GM12873 (cell line): ENCODE measurements around the gene RIC8A.
A peak's percentile ranks its signal among the peaks of the same experiment; 100 is the strongest.
"Not testable (repeated sequence)": the region's sequence is repeated elsewhere in the genome, so short reads cannot be mapped to it uniquely, and the experiment has no call there.

Experiments used
- TF ChIP-seq, protein P1 (sequence below): IDR thresholded peaks from 2 replicates; pipeline ENCODE4 v1.5.1; 2012; ENCODE audit warnings: low read depth, mild to moderate bottlenecking, moderate library complexity, low read length, control low read depth; ENCODE audit not compliant: insufficient read depth; ENCODE audit errors: missing control alignments

The RIC8A gene

DNA sequence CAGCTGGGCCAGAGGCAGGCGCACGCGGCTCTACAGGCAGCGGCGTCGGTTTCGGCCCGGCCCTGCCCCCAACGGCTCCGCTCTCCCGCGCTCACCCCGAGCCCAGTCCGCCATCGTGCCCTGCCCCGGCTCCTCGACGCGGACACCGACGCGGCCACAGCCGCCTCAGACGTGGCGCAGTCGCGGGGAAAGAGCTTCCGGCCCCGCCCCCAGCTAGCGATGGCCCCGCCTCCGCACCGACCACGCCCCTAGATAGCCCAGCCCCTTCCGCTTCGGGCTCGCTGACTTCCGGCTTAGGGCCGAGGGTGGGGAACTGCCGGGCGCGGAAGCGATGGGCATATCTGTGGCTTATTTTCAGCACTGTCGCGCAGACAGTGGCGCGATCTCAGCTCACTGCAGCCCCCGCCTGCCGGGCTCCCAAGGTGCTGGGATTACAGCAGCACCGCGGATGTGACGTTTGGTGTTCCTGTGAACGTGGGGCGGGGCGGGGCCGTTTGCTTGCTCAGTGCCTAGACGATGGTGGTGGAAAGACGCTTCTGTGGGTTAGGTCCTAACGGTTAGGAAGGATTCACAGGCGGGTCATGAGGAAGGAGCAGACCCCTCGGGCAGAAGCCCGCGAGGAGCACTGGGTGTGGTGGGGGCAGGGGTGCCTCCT is at the start of gene RIC8A, which contains the start of gene BET1L:
RIC8A (plus strand) TSS at position 501 of the 655 bp plus-strand sequence. CDS start 1,147 bp downstream, outside the sequence.
BET1L (minus strand) TSS at position 192 of the 655 bp plus-strand sequence; CDS start at position 114, 78 bp downstream.
- TF ChIP-seq, protein P1, sequence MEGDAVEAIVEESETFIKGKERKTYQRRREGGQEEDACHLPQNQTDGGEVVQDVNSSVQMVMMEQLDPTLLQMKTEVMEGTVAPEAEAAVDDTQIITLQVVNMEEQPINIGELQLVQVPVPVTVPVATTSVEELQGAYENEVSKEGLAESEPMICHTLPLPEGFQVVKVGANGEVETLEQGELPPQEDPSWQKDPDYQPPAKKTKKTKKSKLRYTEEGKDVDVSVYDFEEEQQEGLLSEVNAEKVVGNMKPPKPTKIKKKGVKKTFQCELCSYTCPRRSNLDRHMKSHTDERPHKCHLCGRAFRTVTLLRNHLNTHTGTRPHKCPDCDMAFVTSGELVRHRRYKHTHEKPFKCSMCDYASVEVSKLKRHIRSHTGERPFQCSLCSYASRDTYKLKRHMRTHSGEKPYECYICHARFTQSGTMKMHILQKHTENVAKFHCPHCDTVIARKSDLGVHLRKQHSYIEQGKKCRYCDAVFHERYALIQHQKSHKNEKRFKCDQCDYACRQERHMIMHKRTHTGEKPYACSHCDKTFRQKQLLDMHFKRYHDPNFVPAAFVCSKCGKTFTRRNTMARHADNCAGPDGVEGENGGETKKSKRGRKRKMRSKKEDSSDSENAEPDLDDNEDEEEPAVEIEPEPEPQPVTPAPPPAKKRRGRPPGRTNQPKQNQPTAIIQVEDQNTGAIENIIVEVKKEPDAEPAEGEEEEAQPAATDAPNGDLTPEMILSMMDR, result no peak

DNA sequence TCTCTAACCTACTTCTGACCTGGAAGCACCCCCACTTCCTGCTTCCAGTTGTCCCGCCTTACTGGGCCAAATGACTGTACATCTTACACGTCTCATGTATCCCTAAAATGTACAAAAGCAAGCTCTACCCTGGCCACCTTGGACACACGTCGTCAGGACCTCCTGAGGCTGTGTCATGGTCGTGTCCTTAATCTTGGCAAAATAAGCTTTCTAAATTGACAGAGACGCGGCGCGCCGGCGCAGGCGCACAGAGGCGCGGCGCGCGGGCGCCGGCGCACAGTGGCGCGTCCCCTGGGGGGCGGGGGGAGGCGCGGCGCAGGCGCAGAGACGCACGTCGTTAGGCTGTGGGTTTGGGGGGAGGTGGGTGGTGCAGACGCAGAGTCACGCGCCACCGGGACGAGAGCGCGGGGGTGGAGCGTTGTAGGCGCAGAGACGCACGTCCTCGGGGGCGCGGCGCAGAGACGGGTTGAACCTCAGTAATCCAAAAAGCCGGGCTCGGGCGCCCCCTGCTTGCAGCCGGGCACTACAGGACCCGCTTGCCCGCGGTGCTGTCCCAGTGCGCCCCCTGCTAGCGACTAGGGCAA is 18.2 kb upstream of the RIC8A start:
- TF ChIP-seq, protein P1, result peak; percentile 25

DNA sequence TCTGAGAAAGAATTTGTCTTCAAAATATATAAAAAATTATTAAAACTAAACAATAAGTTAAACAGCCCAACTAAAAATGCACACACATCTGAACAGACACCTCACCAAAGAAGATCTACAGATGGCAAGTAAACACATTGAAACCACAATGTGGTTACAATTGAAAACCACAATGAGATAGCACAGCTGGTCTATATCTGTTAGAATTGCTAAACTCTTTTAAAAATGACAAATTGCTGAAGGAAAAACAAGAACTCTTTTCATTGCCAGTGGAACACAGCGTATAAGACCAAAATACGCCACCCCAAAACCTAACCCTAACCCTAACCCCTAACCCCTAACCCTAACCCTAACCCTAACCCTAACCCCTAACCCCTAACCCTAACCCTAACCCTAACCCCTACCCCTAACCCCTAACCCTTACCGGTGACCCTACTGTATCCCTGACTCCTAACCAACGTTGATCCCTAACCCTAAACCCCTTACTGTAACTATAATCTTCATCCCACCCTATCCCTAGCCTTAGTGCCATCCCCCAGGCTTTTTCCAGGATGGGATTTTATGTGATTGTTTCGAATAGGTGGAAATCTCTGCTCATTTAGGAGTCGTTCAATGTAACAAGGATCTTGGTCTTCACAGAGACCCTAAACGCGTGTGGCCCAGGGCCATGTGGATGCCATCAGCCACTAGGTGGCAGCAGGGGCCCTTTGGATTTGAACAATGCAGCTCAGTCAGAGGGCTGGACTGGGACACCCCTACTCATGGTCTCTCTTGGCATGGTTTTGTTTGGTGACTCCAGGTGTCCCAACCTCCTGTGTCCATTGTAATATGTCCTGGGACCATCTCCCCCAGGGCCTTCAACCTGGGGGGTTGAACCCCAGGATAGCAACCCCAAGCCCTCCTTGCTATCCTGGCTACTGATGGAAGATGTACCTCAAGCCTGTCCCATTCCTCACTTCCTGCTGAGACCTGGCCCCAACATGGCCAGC is 15.7 kb upstream of the RIC8A start:
- TF ChIP-seq, protein P1, result peak; percentile 47

DNA sequence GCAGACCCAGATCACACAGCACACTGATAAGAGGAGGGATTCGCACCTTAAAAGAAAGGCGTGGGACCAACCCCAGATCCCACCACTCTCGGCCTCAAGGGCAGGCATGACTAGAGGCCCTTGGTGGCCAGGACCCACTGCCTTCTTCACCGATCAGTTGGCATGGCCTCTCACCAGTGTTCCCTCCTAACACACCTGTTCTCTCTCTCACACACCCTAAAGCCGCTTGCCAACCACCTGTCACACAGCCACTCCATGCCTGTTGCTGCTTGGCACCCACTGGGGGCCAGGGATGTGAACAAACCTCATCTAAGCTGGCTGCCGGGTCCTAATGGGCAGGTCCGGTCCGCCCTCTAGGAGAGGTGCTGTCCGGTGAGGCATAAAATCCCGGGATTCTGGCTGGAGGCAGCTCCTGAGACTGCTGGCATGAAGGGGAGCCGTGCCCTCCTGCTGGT is 14.8 kb upstream of the RIC8A start, which contains the start of gene SCGB1C1:
SCGB1C1 (plus strand) TSS at position 405 of the 455 bp plus-strand sequence; CDS start at position 427, 22 bp downstream.
- TF ChIP-seq, protein P1, result not testable (repeated sequence)

DNA sequence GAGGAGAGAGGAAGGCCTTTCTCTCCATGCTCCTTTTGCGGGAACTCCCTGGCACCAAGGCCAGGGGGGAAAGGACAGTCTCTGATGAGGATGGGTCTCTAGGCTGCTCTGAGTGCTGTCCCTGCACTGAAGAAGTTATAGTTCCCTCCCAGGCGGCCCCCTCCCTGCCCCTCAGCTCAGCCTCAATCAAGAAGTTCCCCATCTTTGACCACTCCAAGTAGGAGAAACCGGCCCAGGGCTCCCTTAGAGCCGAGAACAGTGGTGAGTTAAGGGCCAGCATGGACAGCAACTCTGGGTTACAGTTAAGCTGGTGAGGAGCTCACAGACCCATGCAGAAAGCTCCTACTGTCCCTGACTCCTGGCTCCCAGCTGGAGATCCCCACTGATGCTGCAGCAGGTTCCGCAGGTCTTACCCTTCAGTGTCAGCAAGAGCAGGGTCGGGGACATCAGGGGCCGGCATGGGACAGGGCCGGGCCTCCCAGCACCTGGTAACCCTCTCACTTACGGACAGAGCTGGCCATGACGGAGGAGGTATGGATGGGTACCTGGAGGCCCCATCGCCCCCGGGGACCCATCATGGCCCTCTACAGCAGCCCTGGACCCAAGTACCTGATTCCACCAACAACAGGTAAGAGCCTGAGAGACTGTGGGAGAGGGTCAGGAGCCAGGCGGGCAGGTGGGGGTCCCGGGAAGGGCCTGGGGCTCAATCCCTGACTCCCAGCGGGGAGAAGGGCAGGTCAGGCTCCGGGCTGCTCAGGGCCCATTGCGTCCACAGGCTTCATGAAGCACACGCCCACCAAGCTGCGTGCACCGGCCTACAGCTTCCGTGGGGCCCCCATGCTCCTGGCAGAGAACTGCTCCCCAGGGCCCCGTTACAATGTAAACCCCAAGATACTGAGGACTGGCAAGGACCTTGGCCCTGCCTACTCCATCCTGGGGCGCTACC is 10.4 kb upstream of the RIC8A start:
- TF ChIP-seq, protein P1, result no peak

DNA sequence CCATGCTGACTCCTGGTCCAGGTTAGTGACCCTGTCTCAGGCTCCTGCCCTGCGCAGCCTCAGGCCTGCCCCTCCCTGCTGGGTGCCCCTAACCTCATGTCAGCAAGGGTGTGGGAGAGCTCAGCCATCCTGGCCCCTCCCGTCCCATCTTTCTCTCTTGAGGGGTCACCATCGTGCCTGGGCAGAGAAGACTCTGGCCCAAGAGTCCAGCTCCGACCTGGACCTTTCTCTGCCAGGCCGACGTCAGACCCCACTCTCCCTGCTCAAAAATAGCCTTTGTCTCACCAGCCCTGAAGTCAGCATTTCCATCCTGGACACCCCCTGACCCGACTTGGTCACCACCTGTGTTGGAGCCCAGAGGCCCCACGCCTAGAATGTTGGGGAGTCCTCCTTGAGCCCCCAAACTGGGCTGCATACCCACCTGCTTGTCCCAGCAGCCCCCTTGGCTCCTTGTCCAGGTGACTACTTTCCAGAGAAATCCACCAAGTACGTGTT is 9.7 kb upstream of the RIC8A start:
- TF ChIP-seq, protein P1, result no peak
